Breast epithelium (tissue), 3 donors: ENCODE measurements around the gene GNB2.

Source experiments
- POLR2A ChIP-seq: fragments of 450-650 bp; IDR thresholded peaks from one replicate; pipeline ENCODE4 v1.6.1; 2016; ENCODE audit warnings: antibody characterized with exemption, mild to moderate bottlenecking, moderate library complexity
- TF ChIP-seq, protein P1 (sequence below), 3 donors: fragments of 450-650 bp; IDR thresholded peaks; one replicate each; pipeline ENCODE4 v1.5.1; 2016 to 2017; ENCODE audit warnings: antibody characterized with exemption in 3 of 3, mild to moderate bottlenecking in 3 of 3, moderate library complexity in 3 of 3

DNA sequence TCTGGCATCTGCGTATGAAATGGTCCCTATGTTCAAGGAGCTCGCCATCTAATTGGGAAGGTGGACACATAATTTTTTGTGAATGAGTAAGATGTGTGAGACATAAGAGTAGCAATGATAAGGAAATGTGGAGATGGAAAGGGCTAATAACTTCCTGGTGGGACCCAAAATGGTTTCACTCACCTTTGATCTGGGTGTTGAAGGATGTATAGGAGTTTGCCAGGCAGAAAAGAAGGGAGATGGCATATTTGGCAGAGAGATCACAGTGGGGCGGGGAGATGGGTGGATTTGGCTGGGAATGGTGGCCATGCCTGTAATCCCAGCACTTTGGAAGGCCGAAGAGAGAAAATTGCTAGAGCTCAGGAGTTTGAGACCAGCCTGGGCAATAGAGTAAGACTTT is 36.9 kb downstream of the GNB2 start:
- TF ChIP-seq POLR2A = no peak
- TF ChIP-seq, protein P1, sequence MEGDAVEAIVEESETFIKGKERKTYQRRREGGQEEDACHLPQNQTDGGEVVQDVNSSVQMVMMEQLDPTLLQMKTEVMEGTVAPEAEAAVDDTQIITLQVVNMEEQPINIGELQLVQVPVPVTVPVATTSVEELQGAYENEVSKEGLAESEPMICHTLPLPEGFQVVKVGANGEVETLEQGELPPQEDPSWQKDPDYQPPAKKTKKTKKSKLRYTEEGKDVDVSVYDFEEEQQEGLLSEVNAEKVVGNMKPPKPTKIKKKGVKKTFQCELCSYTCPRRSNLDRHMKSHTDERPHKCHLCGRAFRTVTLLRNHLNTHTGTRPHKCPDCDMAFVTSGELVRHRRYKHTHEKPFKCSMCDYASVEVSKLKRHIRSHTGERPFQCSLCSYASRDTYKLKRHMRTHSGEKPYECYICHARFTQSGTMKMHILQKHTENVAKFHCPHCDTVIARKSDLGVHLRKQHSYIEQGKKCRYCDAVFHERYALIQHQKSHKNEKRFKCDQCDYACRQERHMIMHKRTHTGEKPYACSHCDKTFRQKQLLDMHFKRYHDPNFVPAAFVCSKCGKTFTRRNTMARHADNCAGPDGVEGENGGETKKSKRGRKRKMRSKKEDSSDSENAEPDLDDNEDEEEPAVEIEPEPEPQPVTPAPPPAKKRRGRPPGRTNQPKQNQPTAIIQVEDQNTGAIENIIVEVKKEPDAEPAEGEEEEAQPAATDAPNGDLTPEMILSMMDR (IDR thresholded peaks at IDR 0.05) = no peak
